CD4-positive, alpha-beta T cell treated with Interleukin-6 for 4 hours (primary cell): Measurements from ENCODE around the gene FAU.
A peak's percentile ranks its signal among the peaks of the same experiment; 100 is the strongest.

Experiments
- DNase-seq: peaks from one replicate; pipeline ENCODE4 v3.0.0-alpha.2; 2020; ENCODE audit warnings: mixed read lengths

Gene FAU

DNA sequence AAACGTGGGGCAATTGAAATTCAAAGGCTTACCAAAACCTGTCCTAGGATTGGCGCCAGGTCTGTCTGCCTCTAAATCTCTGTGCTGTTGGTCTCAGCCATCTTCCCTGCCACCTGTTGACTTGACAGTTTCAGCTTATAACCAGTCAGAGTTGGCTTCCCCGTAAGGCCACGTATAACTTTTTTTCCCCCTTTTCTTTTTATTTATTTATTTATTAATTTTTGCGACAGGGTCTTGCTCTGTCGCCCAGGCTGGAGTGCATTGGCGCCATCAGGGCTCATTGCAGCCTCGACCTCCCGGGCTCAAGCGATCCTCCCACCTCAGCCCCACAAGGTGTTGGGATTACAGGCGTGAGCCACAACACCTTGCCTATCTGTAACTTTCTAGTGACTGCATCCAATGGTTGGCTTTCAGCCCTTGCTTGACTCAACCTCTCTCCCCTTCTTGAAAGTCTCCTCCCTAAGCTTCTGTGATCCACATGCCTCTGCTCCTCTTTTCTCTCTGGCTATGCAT, 13.8 kb upstream of the FAU start:
- peak; percentile 19 for DNase-seq

GRCh38 chr11:65134952-65135632, 13.2 kb upstream of the FAU start:
- peak; percentile 84 for DNase-seq

GRCh38 chr11:65134240-65134951, 12.5 kb upstream of the FAU start, which contains the start of gene SYVN1:
SYVN1 (minus strand) TSS chr11:65134519; CDS start chr11:65133601, 918 bp downstream.
- DNase-seq, result peak; percentile 92

GRCh38 chr11:65133724-65134123, 11.8 kb upstream of the FAU start:
- DNase-seq, result no peak

DNA sequence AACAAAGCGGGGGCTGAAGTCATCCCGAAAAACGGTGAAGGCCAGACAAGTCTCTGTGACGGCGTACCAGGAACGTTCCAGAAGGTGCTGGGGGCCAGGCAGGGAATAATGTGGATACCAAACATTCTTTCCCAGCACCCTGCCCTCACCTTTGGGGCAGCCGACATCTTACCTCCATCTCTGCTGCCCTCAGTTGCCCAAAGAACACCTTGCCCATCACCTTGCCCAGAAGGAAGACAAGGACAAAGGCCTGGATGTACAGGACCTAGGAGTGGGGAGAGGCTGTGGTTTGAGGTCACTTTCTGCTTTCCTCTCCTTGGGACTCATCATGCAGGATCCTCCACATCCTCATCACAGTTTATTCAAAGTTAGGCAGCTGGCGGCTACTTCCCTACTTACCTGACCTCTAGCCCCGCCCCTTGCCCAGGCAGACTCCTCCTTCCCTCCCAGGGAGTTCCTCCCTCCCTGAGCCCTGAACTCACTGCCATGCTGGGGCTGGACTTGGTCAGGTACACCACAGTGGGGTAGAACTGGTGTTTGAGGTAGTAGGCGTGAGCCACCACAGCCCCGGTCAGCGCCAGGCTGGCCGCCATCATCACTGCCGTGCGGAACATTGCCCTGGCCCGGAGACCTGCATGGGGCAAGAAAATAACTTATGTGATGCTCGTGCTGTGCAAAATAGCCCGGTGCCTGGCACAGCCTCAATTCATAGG, 11.2 kb upstream of the FAU start:
- DNase-seq, result peak; percentile 67

DNA sequence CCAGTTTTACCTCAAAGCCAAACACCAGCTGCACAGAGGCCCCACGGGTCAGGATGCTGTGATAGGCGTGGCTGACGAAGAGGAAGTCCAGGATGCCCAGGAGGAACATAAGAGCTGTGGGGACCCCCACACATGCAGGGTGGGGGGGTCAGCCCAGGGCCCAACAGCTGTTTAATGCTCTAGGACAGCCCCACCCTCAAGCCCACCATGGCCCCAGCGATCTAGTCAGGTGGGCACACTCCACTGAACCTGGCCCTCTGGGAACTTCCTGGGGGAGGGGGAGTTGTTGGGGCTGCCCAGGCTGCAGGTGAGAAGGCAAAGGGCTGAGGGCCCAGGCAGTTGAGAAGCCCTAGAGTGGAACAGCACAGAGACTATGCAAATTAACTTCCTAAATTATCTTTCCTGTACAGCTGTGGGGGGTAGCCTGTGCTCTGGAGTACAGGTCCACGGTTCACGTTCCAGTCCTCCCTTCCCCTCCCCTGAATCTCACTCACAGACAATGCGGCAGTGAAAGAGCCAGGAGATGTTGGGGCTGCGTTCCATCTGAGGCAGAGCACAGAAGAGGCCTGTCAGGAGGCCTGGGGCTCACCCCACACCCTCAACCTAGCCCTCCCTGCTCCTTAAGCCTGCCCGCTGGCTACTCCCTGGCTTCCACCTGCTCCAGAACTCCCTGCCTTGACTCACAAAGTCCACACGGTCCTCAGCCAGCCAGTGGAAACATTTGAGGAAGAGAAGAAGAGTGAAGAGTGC, 10.5 kb upstream of the FAU start:
- no peak for DNase-seq

DNA sequence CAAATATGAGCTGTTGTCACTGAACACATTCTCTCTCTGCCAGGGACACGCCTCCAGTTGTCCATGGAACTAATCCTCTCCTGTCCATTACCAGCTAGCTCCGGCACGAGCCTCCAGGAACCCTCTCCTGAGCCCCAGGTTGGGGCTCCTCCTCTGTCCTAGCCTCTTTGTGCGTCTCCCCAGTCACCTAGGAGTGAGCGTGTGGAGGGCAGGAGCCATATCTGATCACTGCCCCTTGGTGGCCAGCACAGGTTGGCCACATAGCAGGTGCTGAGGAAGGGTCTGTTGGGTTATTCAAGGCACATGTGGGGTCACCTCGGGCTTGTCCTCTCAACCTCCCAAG, 9.9 kb upstream of the FAU start:
- no peak for DNase-seq

GRCh38 chr11:65131417-65131776, 9.5 kb upstream of the FAU start:
- DNase-seq, result no peak

GRCh38 chr11:65130631-65131416, 8.9 kb upstream of the FAU start:
- DNase-seq, result no peak

- no peak for DNase-seq
Observed at GRCh38 chr11:65129649-65130441, 7.9 kb upstream of the FAU start.

DNA sequence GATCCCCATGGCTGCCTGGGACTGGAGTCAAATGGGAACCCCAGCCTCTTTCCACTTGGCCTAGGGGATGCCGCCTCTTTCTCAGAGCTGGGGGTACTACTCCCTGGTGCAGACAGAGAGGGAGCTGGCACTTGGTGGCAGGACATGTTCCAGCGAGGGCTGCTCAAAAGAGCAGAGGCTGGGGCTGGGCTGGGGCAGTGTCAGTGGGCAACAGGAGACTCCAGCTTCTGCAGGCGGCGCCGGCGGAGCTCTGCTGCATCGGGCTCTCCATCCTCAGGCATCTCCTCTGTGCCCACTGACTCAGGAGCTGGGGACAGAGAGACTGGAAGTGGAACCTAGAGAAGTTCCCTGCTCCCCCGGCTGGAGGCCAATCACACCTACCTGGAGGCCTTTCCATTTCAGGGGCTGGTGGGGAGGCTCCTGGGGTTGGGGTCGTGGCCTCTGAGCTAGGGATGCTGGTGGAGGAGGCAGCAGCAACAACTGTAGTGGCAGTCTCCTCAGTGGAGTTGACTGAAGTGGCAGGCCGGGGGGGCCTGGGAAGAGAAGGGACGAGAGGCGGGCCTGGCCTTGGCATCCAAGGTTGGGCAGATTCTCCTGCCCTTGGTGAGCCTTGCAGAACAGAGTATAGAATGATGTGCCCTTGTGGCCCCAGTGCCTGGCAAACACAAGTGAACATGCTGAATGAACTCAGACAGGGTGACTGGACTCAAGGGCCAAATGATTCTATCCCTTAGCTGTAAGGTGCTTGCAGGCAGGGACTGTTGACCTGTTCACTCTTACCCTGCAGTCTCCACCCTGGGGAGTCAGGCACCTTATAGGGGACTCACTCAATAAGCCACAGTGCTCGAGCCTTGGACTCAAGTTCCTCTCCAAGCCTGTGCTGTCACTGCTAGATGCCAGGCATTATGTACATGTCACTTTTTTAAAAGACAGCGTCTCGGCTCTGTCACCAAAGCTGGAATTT, 6.5 kb upstream of the FAU start:
- no peak for DNase-seq

- no peak for DNase-seq
Observed at GRCh38 chr11:65127473-65128181, 5.7 kb upstream of the FAU start.

DNA sequence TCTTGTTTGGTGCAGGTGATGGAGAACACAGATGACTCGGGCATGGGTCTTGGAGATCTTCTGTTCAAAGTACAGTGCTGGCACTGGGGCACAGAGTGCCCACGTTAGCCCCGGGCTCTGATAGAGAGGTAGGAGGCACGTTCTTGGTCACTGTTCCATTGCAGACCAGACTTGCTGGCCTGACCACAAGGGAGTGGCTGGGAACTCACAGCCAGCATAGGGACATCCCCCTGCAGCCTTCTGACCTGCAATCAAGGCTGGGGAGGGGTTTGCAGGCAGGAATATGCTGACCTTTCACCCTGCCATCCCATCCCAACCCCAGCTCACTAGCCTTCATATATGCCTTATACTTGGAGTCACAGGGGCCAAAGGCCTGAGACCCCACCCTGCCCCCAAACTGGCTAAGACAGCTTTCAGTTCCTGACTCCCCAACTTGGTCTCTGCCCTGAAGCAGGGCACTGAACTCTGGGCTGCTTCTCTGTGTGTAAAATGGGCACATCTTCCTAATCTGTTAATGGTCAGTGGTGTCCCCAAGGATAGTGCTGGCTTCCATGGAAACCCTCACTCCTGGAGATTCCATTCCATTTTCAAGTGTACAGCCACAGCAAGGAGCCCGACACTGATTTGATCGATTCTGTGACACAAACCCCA, 4.8 kb upstream of the FAU start:
- no peak for DNase-seq

DNA sequence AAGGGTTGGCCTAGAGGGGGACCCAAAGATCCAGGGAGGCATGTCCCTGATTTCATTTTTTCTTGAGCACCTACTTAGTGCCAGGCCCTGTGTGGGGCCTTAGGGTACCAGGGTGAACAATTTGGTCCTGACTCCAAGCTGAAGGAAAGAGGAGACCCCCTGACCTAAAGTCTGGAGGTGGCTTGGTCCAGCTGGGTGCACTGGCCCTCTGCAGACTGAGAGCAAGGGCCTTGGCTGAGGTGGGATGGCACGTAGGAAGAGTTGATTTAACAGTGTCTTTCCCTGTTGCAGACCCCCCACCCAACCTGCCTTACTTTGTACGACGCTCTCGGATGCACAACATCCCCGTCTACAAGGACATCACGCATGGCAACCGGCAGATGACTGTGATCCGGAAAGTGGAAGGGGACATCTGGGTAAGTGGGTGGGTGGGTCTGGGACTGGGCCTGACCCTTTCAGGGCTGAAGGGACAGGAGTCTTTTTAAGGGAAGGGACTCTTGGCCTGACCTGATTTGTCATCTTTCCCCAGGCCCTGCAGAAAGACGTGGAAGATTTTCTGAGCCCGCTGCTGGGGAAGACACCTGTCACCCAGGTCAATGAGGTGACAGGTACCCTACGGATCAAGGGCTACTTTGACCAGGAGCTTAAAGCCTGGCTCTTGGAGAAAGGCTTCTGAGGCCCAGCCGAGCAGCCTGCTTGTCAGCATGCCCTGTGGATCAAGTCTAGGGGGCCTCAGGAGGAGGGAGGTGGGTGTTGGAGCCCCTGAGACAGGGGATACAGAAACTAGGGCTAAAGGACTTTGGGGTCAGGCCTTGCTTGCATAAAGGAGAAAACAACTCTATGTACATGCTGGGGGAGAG, 3.5 kb upstream of the FAU start:
- no peak for DNase-seq

GRCh38 chr11:65124480-65125196, 2.7 kb upstream of the FAU start:
- no peak for DNase-seq

DNA sequence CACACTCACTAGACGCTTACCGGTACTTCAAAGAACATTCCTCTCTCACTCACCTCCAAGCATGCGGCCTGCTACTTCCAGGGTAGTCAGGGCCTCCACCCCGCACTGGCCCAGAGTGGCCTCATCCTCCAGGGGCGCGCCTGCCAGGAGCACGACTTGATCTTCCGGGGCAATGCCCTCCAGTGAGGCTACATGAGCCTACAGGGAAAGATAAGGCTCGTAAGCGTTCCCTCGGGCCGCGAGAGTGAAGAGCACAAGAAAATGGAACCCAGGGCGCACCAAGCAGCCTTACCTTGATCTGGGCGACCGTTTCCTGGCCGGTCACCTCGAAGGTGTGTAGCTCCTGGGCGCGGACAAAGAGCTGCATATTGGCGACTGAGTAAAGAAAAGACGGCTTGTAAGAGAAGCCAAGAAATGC, 478 bp downstream of the FAU start:
- no peak for DNase-seq

GRCh38 chr11:65120831-65121230, 1.1 kb downstream of the FAU start:
- no peak for DNase-seq
